Suprapubic skin (tissue), 4 donors: ENCODE measurements around the gene SENP1.

Experiments used
- CTCF ChIP-seq, 2 donors: fragments of 200-600 bp in 1 of 2; fragments of 450-650 bp in 1 of 2; sonication (generic) in 1 of 2; IDR thresholded peaks; one replicate each; pipeline ENCODE4 v1.5.1; 2016 to 2019; ENCODE audit warnings: antibody characterized with exemption in 2 of 2, mild to moderate bottlenecking in 1 of 2, moderate library complexity in 1 of 2
- EP300 ChIP-seq: sonication (generic); formaldehyde crosslinking; IDR thresholded peaks from one replicate; pipeline ENCODE4 v1.6.1; 2017; ENCODE audit warnings: antibody characterized with exemption
- POLR2AphosphoS5 ChIP-seq, 3 donors: sonication (generic); formaldehyde crosslinking; IDR thresholded peaks; one replicate each; pipeline ENCODE4 v1.6.1; 2017; ENCODE audit warnings: antibody characterized with exemption in 3 of 3

GRCh38 chr12:48128800-48129199 is 22.9 kb upstream of the SENP1 start:
- TF ChIP-seq CTCF (IDR thresholded peaks at IDR 0.05) (no peak), EP300 (no peak), POLR2AphosphoS5 (IDR thresholded peaks at IDR 0.05) (no peak)
